ENCODE measurements around the gene NPB.

NPB gene

GRCh38 chr17:81890447-81891302, 11.4 kb upstream of the NPB start:
- Histone ChIP-seq H3K4me3 (ENCODE audit: low read length) (peak overlapping the region; percentile 98), H3K36me3 (ENCODE audit: insufficient read depth, low read length) (peaks cover 51% of the 10 kb centered on the region), H3K9me3 (replicated peaks; ENCODE audit: low read length) (no peaks in the 10 kb centered on the region), H3K9ac (ENCODE audit: low read depth, low read length) (peak overlapping the region; percentile 97), H3K27me3 (ENCODE audit: control insufficient read depth, insufficient read depth, low read length) (no peaks in the 10 kb centered on the region), H3K4me2 (ENCODE audit: low read length) (peak overlapping the region; percentile 98), H3K4me1 (ENCODE audit: control insufficient read depth, insufficient read depth, low read length) (peaks cover 36% of the 10 kb centered on the region)

GRCh38 chr17:81891303-81891552, 10.8 kb upstream of the NPB start:
- Histone ChIP-seq H3K27me3 (ENCODE audit: control insufficient read depth, insufficient read depth, low read length) (no peaks in the 10 kb centered on the region), H3K4me3 (ENCODE audit: low read length) (peak overlapping the region; percentile 98), H3K9me3 (replicated peaks; ENCODE audit: low read length) (no peaks in the 10 kb centered on the region), H3K4me1 (ENCODE audit: control insufficient read depth, insufficient read depth, low read length) (peaks cover 30% of the 10 kb centered on the region), H3K9ac (ENCODE audit: low read depth, low read length) (peak overlapping the region; percentile 97), H3K4me2 (ENCODE audit: low read length) (no peak overlapping the region), H3K36me3 (ENCODE audit: insufficient read depth, low read length) (peaks cover 47% of the 10 kb centered on the region)

GRCh38 chr17:81895400-81895799, 6.6 kb upstream of the NPB start:
- H3K27me3 ChIP-seq (ENCODE audit: control insufficient read depth, insufficient read depth, low read length) = no peaks in the 10 kb centered on the region

GRCh38 chr17:81898029-81898866, 3.8 kb upstream of the NPB start:
- Histone ChIP-seq H3K9me3 (replicated peaks; ENCODE audit: low read length) (no peaks in the 10 kb centered on the region), H3K9ac (ENCODE audit: low read depth, low read length) (peak overlapping the region; percentile 24), H3K4me2 (ENCODE audit: low read length) (peak overlapping the region; percentile 27), H3K27me3 (ENCODE audit: control insufficient read depth, insufficient read depth, low read length) (no peaks in the 10 kb centered on the region), H3K4me3 (ENCODE audit: low read length) (no peak overlapping the region), H3K4me1 (ENCODE audit: control insufficient read depth, insufficient read depth, low read length) (peaks cover 17% of the 10 kb centered on the region), H3K36me3 (ENCODE audit: insufficient read depth, low read length) (peaks cover 32% of the 10 kb centered on the region)

More at GRCh38 chr17:81895400-81895799, 6.6 kb upstream of the NPB start:
- Histone ChIP-seq H3K4me3 (ENCODE audit: low read length) (no peak overlapping the region), H3K9me3 (replicated peaks; ENCODE audit: low read length) (no peaks in the 10 kb centered on the region), H3K4me1 (ENCODE audit: control insufficient read depth, insufficient read depth, low read length) (peaks cover 18% of the 10 kb centered on the region), H3K4me2 (ENCODE audit: low read length) (no peak overlapping the region), H3K36me3 (ENCODE audit: insufficient read depth, low read length) (peaks cover 34% of the 10 kb centered on the region), H3K9ac (ENCODE audit: low read depth, low read length) (no peak overlapping the region)

- Histone ChIP-seq H3K36me3 (ENCODE audit: insufficient read depth, low read length) (peaks cover 32% of the 10 kb centered on the region), H3K27me3 (ENCODE audit: control insufficient read depth, insufficient read depth, low read length) (no peaks in the 10 kb centered on the region), H3K4me2 (ENCODE audit: low read length) (peak overlapping the region; percentile 27), H3K4me3 (ENCODE audit: low read length) (no peak overlapping the region), H3K9ac (ENCODE audit: low read depth, low read length) (no peak overlapping the region), H3K4me1 (ENCODE audit: control insufficient read depth, insufficient read depth, low read length) (peaks cover 17% of the 10 kb centered on the region), H3K9me3 (replicated peaks; ENCODE audit: low read length) (no peaks in the 10 kb centered on the region)
Observed at GRCh38 chr17:81898885-81899284, 3.2 kb upstream of the NPB start.

- Histone ChIP-seq H3K27me3 (ENCODE audit: control insufficient read depth, insufficient read depth, low read length) (no peaks in the 10 kb centered on the region), H3K9me3 (replicated peaks; ENCODE audit: low read length) (no peaks in the 10 kb centered on the region), H3K4me1 (ENCODE audit: control insufficient read depth, insufficient read depth, low read length) (peaks cover 17% of the 10 kb centered on the region), H3K4me3 (ENCODE audit: low read length) (no peak overlapping the region), H3K4me2 (ENCODE audit: low read length) (no peak overlapping the region), H3K9ac (ENCODE audit: low read depth, low read length) (no peak overlapping the region), H3K36me3 (ENCODE audit: insufficient read depth, low read length) (peaks cover 33% of the 10 kb centered on the region)
Observed at GRCh38 chr17:81899514-81900166, 2.4 kb upstream of the NPB start.

GRCh38 chr17:81900181-81900820, 1.7 kb upstream of the NPB start:
- no peaks in the 10 kb centered on the region for H3K27me3 ChIP-seq (ENCODE audit: control insufficient read depth, insufficient read depth, low read length)
- H3K9ac ChIP-seq (ENCODE audit: low read depth, low read length) = no peak overlapping the region
- H3K9me3 ChIP-seq (replicated peaks; ENCODE audit: low read length) = no peaks in the 10 kb centered on the region
- H3K4me1 ChIP-seq (ENCODE audit: control insufficient read depth, insufficient read depth, low read length) = peaks cover 17% of the 10 kb centered on the region
- no peak overlapping the region for H3K4me3 ChIP-seq (ENCODE audit: low read length)
- no peak overlapping the region for H3K4me2 ChIP-seq (ENCODE audit: low read length)
- peaks cover 32% of the 10 kb centered on the region for H3K36me3 ChIP-seq (ENCODE audit: insufficient read depth, low read length)

- peaks cover 17% of the 10 kb centered on the region for H3K4me1 ChIP-seq (ENCODE audit: control insufficient read depth, insufficient read depth, low read length)
- H3K4me3 ChIP-seq (ENCODE audit: low read length) = peak overlapping the region; percentile 62
- peak overlapping the region; percentile 86 for H3K4me2 ChIP-seq (ENCODE audit: low read length)
- H3K36me3 ChIP-seq (ENCODE audit: insufficient read depth, low read length) = peaks cover 39% of the 10 kb centered on the region
- no peaks in the 10 kb centered on the region for H3K27me3 ChIP-seq (ENCODE audit: control insufficient read depth, insufficient read depth, low read length)
- H3K9ac ChIP-seq (ENCODE audit: low read depth, low read length) = no peak overlapping the region
- H3K9me3 ChIP-seq (replicated peaks; ENCODE audit: low read length) = no peaks in the 10 kb centered on the region
Observed at GRCh38 chr17:81901167-81902022, 643 bp upstream of the NPB start.

GRCh38 chr17:81902653-81903414, 796 bp downstream of the NPB start:
- peaks cover 16% of the 10 kb centered on the region for H3K4me1 ChIP-seq (ENCODE audit: control insufficient read depth, insufficient read depth, low read length)
- H3K9ac ChIP-seq (ENCODE audit: low read depth, low read length) = no peak overlapping the region
- no peaks in the 10 kb centered on the region for H3K9me3 ChIP-seq (replicated peaks; ENCODE audit: low read length)
- peak overlapping the region; percentile 86 for H3K4me2 ChIP-seq (ENCODE audit: low read length)
- no peak overlapping the region for H3K4me3 ChIP-seq (ENCODE audit: low read length)
- no peaks in the 10 kb centered on the region for H3K27me3 ChIP-seq (ENCODE audit: control insufficient read depth, insufficient read depth, low read length)
- peaks cover 44% of the 10 kb centered on the region for H3K36me3 ChIP-seq (ENCODE audit: insufficient read depth, low read length)

GRCh38 chr17:81903415-81903831, 1.4 kb downstream of the NPB start:
- Histone ChIP-seq H3K27me3 (ENCODE audit: control insufficient read depth, insufficient read depth, low read length) (no peaks in the 10 kb centered on the region), H3K9me3 (replicated peaks; ENCODE audit: low read length) (no peaks in the 10 kb centered on the region), H3K36me3 (ENCODE audit: insufficient read depth, low read length) (peaks cover 41% of the 10 kb centered on the region), H3K4me1 (ENCODE audit: control insufficient read depth, insufficient read depth, low read length) (peaks cover 11% of the 10 kb centered on the region), H3K9ac (ENCODE audit: low read depth, low read length) (no peak overlapping the region), H3K4me3 (ENCODE audit: low read length) (no peak overlapping the region), H3K4me2 (ENCODE audit: low read length) (no peak overlapping the region)
